ENCODE data around the gene MEGF11. TPM values are rescaled to one million over a fixed set of nuclear protein-coding genes. Genes with fewer than 3 reads are reported as not detected.

The MEGF11 gene
- total and polyA plus RNA-seq, 9 donors: 0.04 to 11.4 (median 0.40) TPM; not detected in 2

DNA sequence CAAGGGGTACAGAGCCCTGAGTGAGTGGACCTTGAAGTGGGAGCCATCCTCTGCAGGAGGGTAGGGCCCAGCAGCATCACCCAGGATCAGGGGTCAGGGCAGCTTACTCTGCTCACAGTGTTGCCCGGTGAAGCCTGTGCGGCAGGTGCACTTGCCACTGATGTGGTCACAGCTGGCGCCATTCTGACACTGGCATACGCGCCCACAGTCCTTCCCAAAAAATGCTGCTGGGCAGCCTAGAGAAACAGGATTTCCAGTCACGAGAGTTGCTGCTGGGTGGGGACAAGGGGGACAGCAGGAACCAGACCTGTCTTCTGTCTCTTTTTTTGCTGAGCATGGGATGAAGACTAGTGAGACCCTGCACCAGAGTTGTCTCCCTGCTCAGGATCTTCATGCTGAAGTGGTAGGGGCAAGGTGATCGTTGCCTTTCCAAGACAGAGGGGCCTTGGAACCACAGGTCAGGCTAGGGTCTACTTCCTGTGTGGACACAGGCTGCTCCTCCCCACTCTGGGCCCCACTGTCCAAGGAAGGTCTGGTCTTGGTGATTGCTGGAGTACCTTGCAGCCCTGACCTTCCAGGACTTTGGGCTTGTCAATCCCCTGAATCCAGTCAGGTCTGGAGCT is 337.4 kb downstream of the MEGF11 start:
- peaks cover 8% of the 10 kb centered on the region for H3K4me1 ChIP-seq (ENCODE audit: insufficient read depth)
- H3K9me3 ChIP-seq: no peaks in the 10 kb centered on the region
- TF ChIP-seq, protein P1, sequence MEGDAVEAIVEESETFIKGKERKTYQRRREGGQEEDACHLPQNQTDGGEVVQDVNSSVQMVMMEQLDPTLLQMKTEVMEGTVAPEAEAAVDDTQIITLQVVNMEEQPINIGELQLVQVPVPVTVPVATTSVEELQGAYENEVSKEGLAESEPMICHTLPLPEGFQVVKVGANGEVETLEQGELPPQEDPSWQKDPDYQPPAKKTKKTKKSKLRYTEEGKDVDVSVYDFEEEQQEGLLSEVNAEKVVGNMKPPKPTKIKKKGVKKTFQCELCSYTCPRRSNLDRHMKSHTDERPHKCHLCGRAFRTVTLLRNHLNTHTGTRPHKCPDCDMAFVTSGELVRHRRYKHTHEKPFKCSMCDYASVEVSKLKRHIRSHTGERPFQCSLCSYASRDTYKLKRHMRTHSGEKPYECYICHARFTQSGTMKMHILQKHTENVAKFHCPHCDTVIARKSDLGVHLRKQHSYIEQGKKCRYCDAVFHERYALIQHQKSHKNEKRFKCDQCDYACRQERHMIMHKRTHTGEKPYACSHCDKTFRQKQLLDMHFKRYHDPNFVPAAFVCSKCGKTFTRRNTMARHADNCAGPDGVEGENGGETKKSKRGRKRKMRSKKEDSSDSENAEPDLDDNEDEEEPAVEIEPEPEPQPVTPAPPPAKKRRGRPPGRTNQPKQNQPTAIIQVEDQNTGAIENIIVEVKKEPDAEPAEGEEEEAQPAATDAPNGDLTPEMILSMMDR (IDR thresholded peaks at IDR 0.05): no peak
- TF ChIP-seq POLR2A (IDR thresholded peaks at IDR 0.05) (no peak), EP300 (IDR thresholded peaks at IDR 0.05) (no peak)
- intact Hi-C loops (cut with DNase I): loop anchor here in 2 of 4 donors (5.0 to 10.0 kb wide), 2 partner anchors 369 to 371 kb away; no protein-coding TSS in a partner anchor
- 80 to 83% (median 81%) methylated on average over 7 of the region's 7 CpGs for WGBS, 3 donors
- no peaks in the 10 kb centered on the region for H3K36me3 ChIP-seq
- DNase-seq: no peak
- no peaks in the 10 kb centered on the region for H3K27me3 ChIP-seq
- H3K4me3 ChIP-seq: no peak overlapping the region
- H3K27ac ChIP-seq: no peak overlapping the region

DNA sequence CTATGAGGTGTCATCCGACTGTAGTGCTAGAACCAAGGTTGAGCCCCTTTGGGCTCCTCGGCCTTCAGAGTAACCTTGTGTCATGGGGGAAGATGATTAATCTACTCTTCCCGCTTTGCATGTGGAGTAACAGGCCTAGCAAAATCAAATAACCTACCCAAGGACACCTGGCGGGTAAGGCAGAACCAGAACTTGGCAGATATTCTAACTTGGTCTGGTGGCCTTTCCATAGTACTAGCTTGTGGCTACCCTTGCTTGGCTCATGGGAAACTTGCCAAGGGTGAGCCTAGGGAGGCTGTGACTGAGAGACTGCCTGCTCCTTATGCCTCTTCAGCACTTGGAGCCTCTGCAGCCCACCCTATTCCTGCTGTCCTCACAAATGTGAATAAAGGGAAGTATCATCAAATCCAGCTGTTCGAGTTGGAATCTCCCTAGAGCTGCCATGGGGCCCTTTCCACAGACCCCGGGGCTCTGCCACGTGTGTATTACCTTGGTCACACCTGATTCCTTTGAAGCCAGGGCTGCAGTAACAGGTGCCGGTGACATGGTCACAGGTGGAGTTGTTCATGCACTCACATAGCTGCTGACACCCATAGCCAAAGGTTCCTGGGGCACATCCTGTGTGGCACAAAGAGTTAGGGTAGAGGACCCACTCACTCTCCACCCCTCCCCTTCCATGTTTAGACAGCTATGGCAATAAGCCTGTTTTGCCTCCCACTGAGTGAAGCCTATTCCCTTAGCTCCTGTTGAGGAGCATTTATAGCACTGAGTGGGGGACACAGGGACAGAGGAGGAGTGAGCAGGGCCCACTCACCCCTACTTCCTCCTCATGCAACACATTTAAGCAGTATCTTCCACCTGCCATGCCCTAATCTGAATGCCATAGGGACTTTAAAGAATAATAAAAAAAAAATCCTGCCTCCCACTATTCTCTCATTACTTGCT is 338.3 kb downstream of the MEGF11 start:
- Histone ChIP-seq H3K27me3 (no peaks in the 10 kb centered on the region), H3K36me3 (no peaks in the 10 kb centered on the region), H3K27ac (no peak overlapping the region), H3K4me1 (ENCODE audit: insufficient read depth) (peaks cover 8% of the 10 kb centered on the region), H3K9me3 (no peaks in the 10 kb centered on the region), H3K4me3 (no peak overlapping the region)
- TF ChIP-seq, protein P1 (IDR thresholded peaks at IDR 0.05): no peak
- TF ChIP-seq EP300 (IDR thresholded peaks at IDR 0.05) (no peak), POLR2A (IDR thresholded peaks at IDR 0.05) (no peak)
- intact Hi-C loops (cut with DNase I): loop anchor here in 2 of 4 donors (5.0 to 10.0 kb wide), 2 partner anchors 370 to 372 kb away; no protein-coding TSS in a partner anchor
- WGBS, 3 donors: 66 to 78% (median 77%) methylated on average over 8 of the region's 8 CpGs
- no peak for DNase-seq

DNA sequence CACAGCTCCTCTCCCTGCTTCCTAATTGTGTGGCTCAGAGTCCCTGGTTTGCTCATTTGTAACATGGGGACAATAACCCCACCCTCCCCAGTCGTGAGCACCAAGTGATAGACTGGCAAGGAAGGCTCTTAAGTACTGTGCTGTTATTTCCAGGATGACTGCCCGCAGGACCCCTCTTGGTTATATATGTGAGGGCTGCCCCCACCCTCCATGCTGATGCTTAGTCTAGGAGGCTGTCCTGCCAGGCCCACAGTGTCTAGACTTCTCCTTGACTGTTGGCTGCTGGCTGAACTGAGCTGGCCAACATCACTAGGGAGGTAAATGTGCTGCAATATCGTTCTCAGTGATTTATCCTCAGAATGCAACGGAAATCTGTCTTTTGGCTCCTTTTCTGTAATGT is 339.2 kb downstream of the MEGF11 start:
- 35 to 40% (median 37%) methylated on average over 4 of the region's 4 CpGs for WGBS, 3 donors
- Histone ChIP-seq H3K9me3 (no peaks in the 10 kb centered on the region), H3K36me3 (no peaks in the 10 kb centered on the region), H3K4me1 (ENCODE audit: insufficient read depth) (peaks cover 8% of the 10 kb centered on the region), H3K27ac (no peak overlapping the region), H3K27me3 (no peaks in the 10 kb centered on the region), H3K4me3 (no peak overlapping the region)
- no peak for TF ChIP-seq EP300 (IDR thresholded peaks at IDR 0.05)
- TF ChIP-seq, protein P1 (IDR thresholded peaks at IDR 0.05): no peak
- no peak for TF ChIP-seq POLR2A (IDR thresholded peaks at IDR 0.05)
- intact Hi-C loops (cut with DNase I): loop anchor here in 1 of 4 donors (10.0 kb wide), 1 partner anchor 370 kb away; no protein-coding TSS in a partner anchor
- DNase-seq: no peak

GRCh38 chr15:65913631-65914199 is 339.8 kb downstream of the MEGF11 start:
- intact Hi-C loops (cut with DNase I): loop anchor here in 1 of 4 donors (10.0 kb wide), 1 partner anchor 371 kb away; no protein-coding TSS in a partner anchor
- no peaks in the 10 kb centered on the region for H3K9me3 ChIP-seq
- DNase-seq: no peak
- H3K27me3 ChIP-seq: no peaks in the 10 kb centered on the region
- no peak overlapping the region for H3K27ac ChIP-seq
- H3K4me1 ChIP-seq (ENCODE audit: insufficient read depth): peaks cover 8% of the 10 kb centered on the region
- WGBS, 3 donors: 88 to 92% (median 90%) methylated on average over 13 of the region's 13 CpGs
- no peak overlapping the region for H3K4me3 ChIP-seq
- TF ChIP-seq, protein P1 (IDR thresholded peaks at IDR 0.05): no peak
- TF ChIP-seq POLR2A (IDR thresholded peaks at IDR 0.05): no peak
- no peak for TF ChIP-seq EP300 (IDR thresholded peaks at IDR 0.05)
- H3K36me3 ChIP-seq: no peaks in the 10 kb centered on the region
